Fibroblast of peridontal ligament (primary cell): ENCODE results near the gene CD163L1.
A peak's percentile ranks its signal among the peaks of the same experiment; 100 is the strongest.
"Not testable (repeated sequence)": the region's sequence is repeated elsewhere in the genome, so short reads cannot be mapped to it uniquely, and the experiment has no call there.

Experiments used
- DNase-seq: peaks from one replicate; pipeline ENCODE4 v3.0.0-alpha.2; 2010; ENCODE audit errors: extremely low read depth

The CD163L1 gene

DNA sequence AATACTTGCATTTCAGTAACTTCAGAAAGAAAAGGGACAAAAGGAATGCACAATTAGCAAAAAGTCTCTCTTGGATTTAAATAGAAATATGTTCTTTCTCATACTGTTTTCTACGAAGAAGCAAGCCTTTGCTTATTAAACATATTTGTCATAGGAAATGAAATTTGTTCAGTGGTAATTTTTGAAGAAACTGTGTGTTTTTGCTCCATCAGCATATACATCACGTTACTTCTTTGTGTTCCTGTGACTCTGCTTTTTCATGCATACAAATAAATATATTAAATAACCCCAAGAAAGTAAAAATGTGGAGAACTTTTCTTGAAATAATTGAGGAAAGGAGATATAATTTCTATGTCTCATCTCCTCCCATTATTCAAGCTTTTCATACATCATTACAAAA is 39.7 kb downstream of the CD163L1 start:
- DNase-seq, result no peak

DNA sequence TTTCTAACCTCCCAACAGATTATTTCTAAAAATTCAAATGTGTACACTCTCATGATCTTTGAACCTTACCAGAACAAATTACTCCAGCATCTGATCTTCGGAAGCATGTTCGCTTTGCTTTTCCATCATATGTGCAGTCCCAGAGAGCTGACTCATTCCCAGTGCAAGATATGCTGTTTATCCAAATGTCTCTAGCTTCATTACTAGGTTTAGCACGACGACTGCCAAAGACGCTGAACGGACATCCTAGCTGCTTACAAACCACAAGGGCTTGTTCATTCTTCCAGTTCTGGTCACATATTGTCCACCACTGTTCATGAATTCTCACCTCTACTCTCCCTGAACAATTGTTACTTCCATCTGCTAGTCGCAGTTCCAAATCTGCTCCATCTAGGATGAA is 40.5 kb downstream of the CD163L1 start:
- DNase-seq, result peak; percentile 13

DNA sequence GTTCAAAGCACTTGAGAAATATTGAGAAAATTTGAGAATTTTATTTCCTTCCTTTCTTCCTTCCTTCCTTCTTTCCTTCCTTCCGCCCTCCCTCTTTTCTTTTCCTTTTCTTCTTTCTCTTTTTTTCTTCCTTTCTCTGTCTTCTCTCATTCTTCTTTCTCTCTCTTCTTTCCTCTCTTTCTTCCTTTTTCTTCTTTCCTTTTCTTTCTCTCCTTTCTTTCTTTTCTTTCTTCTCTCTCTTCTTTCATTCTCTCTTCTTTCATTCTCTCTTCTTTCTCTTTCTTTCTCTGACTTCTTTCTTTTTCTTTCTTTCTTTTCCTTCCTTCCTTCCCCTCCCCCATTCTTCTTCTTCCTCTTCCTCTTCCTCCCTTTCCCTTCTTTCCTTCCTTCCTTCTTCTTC is 44.9 kb downstream of the CD163L1 start:
- DNase-seq, result no peak

DNA sequence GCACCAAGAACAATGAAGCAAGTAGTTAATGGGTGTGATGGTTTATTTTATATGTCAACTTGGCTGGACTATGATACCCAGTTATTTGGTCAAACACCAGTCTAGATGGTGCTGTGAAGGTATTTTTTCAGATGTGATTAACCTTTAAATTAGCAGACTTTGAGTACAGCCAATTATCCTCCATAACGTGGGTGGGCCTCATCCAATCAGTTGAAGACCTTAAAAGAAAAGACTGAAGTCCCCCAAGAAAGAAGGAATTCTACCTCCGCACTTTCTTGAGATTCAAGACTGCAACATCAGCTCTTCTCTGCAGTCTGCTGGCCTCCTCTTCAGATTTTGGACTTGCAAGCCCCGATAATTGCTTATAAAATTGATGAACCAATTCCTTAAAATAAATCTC is 47.5 kb downstream of the CD163L1 start:
- DNase-seq, result no peak

DNA sequence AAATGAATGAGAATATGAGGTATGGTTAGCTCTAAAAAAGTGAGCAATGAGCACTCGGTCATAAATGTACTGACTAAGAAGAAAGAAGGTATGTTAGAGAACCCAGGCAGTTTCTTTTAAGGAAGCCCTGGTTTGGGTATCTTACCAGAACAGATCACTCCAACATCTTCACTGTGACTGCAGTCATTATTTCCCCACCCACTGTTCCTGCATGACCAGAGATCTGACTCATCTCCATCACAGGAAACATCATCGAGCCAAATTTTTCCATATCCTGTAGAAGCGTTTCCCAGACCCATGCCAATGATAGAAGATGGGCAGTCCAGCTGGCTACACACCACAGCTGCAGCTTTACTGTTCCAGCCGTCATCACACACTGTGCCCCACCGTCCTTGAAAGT is 48.0 kb downstream of the CD163L1 start:
- no peak for DNase-seq

DNA sequence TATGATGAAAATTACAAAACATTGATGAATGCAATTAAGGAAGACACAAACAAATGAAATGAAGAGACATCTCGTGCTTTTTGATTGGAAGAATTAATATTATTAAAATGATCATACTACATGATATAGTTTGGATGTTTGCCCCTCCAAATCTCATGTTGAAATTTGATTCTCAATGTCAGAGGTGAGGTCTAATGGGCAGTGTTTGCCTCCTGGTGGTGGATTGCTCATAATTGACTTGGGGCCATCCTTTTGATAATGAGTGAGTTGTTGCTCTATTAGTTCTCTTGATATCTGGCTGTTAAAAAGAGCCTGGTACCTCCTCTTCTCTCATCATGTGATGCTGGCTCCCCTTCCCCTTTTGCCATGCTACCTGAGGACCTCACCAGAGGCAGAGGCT is 56.7 kb downstream of the CD163L1 start:
- no peak for DNase-seq

DNA sequence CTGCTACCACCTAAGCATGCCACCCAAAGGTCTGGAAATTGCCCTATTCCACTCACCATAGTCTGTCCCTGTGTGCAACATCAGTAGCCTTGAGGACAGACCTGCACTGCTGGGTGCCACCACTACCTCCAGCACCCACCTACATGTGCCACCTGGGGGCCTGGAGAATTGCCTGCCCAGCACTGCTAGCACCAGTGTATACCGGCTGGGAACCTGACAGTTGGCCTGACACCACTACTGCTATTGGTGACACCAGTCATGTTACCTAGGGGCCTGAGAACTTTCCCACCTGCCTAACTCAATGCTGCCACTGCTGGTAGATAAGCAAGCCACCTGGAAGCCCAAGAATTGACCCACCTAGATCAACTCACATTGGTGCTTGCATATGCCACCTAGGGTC is 60.8 kb downstream of the CD163L1 start:
- DNase-seq, result no peak

DNA sequence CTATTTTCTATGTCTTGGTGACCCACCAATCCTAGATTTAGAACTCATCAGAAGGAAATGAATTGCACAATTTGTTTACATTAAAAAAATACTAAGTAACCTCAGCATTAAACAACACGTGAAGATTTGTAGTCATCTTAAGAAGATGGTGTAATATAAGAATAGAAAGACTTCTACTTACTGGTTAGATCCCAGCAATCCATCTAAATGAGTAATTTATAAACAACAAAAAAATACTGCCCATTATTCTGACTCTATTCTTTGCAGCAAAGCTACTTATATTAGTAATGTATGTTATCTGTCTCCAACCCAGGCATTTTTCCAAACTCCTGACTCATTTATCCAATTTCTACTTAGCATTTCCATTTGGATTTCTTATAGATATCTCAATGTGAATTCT is 67.8 kb downstream of the CD163L1 start:
- DNase-seq, result peak; percentile 72

DNA sequence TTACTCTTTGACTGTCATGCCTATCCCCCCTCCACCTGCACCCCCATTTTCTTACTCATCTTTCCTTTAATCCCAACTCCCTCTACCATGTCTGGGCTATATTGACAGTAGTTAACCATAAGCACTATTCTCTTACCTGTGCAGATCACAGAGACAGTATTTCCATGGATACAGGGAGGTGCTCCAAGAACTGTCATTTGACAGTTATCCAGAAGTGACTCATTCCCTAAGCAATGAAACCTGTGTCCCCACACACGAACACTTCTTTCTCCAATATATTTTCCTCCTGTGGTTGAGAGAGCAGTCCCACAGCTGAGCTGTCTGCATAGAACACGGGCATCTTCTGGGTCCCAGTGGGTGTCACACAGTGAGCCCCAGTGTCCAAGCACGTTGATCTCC is 68.8 kb downstream of the CD163L1 start:
- no peak for DNase-seq

DNA sequence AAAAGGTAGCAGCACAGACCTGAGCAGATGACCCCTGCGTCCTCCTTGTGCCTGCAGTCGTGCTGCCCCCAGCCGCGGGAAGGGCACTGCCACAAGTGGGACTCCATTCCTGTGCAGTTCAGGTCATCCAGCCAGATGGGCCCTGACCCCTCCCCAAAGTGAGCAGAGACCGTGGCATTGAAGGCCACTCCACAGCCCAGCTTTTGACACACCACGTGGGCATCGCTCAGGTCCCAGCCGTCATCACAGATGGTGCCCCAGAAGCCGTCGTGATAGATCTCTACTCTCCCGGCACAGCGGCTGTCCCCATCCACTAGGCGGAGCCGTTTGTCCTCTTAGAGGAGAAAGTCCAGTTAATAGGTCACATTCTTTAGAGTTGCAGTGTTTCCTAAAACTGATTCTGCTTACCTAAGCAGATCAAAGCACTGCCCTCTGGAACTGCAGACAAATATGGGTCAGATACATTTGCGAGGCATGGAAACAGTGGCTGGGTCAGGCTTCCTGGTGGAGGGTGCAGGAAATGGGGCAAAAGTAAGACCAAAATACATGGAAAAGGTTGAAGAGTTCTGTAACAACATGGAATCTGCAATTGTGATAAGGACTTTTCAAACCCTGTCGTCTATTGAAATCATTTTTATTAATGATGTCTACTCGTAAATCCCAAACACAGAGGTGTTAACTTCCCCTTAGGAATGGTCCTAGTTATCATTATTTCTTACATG is 69.4 kb downstream of the CD163L1 start:
- DNase-seq, result peak; percentile 27

DNA sequence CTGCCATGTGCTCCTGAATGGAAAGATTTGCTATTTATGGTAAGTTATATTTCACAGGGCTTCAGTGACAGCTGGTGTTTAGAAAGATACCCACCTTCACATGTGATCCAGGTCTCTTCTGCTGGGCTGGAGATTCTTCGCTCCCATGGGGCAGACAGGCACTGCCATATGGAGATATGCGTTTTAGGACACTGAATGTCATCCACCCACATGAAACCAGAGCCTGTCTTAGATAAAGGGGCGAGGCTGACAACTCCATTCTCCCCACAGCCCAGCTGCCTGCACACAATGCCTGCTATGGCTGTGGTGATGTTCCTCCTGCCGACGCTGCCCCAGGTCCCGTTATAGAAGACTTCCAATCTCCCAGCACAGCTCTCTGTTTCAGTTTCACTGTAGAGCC is 70.7 kb downstream of the CD163L1 start:
- no peak for DNase-seq

DNA sequence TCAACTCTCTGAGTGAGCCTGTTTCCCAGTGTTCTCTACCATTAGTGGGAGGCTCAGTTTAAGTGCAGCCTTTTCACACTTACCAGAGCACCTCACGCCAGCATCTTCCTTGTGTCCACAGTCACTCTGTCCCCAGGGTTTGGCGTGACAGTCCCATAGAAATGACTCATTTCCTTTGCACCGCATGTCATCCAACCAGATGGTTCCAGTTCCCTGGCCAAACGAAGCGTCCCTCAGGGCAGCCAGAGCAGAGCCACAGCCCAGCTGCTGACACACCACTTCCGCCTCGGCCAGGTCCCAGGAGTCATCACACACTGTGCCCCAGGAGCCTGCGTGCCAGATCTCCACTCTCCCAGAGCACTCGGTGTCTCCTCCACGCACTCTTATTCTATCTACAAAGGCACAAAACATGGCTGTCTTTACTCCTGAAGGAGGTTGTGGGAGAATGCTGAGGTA is 74.7 kb downstream of the CD163L1 start:
- peak; percentile 3 for DNase-seq

DNA sequence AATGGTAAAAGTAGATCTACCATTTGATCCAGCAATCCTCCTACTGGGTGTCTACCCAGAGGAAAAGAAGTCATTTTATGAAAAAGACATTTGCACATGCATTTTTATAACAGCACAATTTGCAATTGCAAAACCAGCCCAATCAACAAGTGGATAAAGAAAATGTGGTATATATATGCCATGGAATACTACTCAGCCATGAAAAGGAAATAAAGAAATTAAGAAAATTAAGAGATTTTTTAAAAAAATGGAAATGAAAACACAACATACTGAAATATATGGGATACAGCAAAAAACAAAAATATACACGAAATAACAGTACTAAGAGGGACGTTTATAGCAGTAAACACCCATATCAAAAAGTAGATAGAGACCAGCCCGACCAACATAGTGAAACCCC is 81.2 kb downstream of the CD163L1 start:
- no peak for DNase-seq

DNA sequence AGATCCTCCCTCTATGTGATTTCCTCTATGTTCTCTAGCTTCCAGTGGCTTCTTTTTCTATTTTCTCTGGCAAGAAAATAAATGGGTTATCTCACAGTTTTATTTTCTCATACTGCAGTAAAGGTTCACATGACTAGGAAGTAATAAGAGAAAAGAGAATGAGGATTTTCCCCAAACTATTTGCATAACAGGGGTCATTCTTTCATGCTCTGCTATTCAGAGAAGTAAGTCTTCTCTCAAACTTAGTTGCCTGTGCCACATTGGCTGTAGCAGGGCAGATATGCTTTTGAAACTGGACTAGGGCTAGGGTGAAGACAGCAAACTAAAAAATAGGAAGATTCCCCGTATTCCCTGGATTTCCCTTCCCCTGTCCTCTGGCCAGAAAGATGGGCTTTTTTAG is 82.7 kb downstream of the CD163L1 start:
- no peak for DNase-seq

DNA sequence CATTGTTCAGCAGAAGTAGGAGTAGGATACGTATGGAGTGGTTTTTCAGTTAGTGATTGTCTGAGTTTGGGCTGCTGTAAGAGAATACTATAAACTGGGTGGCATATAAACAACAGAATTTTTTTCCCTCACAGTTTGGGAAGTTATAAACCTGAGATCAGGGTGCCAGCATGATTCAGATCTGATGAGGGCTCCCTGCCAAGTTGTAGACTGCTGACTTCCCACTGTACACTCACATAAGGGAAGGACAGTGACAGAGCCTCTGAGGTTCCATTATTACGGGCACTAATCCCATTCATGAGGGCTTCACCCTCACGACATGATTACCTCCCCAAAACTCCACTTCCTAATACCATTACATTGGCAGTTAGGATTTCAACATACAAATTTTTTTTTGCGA is 89.4 kb downstream of the CD163L1 start:
- DNase-seq, result peak; percentile 18

DNA sequence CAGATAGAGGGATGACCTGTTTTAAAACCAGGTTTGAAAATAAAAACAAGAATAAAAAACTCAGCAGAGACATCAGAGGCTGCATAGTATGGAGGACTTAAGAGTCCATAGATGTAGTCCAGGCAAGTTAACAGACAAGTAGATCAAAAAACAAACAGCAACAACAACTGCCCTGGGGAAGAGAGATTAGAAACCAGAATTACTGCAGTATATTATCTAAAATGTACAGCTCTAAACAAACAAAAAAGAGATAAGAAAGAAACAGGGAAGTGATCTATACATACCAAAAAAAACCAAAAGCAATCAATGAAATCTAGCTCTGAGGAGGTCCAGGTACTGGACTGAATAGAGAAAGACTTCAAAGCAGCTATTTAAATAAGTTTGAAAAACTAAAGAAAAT is 91.3 kb downstream of the CD163L1 start:
- DNase-seq, result no peak

DNA sequence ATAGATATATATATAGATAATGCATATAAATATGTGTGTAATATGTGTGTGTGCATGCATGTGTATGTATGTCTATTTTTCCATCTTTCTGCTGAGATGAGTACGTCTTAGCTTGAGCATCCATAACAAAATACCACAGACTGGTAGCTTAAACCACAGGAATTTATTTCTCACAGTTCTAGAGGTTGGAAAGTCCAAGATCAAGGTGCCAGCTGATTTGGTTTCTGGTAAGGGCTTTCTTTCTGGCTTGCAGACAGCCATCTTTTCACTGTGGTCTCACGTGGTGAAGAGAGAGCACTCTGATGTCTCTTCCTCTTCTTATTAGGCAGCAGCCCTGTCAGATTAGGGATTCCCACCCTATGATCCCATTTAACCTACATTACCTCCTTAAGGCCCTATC is 92.8 kb downstream of the CD163L1 start:
- DNase-seq, result no peak

DNA sequence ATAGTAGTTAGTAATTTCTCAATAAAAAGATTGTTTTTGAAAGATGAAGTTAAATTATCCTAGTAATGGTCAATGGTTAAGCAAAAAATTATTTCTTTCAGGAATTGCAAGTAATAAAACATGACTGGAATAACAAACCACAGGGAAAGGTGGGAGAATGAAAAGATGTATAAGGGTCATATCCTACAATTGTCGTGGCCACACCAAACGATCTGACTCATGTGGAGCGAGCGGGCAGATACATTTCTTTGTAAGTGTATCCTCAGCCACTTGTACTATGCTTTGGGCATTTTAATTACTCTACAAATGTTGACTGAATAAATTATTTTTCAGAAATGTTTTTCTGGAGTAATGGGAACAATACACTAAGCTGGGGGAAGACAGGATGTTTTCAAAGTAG is 94.5 kb downstream of the CD163L1 start:
- DNase-seq, result no peak

DNA sequence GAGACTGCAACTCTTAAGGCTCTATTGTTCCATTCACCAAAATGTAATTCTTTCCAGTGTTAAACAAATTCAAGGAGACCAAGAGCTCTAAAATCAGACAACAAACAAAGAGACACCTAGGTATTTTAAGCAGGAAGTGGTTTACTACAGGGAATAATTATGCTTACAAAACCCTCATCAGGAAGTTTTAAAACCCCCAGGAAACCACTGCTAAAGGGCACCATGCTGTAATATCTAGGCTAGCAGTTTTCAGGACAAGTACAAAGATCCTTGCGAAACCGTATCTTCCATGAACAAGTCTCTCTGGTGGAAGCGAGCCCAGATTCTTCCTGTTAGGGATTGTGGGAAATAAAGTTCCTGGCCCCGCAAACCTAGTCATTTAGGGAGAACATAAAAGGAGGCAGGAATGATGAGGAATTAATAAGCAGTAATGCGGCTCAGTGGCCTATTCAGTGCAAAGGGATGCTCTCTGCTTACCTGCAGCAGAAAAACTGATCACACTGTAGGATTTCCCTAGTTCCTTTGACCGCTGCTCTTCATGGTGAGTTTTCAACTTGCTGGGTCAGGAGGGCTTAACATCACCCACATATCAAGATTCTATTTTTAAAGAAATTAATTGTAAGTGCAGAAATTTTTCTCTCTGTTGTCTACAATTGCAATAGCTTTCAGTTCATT is 97.3 kb downstream of the CD163L1 start:
- DNase-seq, result peak; percentile 4

DNA sequence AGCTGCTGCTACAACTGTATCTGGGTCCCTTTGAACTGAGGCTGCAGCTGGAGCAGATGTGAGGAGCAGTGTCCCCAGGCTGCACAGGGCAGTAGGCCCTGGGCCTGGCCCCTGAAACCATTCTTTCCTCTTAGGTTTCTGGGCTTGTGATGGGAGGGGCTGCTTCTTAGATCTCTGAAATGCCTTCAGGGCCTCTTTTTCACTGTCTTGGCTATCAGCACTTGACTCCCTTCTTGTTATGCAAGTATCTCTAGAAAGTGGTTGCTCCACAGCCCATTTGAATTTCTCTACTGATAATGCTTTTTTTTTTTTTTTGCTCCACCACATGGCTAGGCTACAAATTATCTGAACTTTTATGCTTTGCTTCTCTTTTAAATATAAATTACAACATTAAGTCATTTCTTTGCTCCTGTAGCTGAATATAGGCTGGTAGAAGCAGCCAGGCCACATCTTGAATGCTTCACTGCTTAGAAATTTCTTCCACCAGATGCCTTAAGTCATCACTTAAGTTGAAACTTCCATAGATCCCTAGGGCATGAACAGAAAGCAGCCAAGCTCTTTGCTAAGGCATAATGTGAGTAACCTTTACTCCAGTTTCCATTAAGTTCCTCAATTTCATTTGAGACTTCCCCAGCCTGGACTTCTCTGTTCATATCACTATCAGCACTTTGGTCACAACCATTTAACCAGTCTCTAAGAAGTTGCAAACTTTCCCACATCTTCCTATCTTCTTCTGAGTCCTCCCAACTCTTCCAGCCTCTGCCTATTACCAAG is 98.9 kb downstream of the CD163L1 start:
- peak; percentile 21 for DNase-seq

DNA sequence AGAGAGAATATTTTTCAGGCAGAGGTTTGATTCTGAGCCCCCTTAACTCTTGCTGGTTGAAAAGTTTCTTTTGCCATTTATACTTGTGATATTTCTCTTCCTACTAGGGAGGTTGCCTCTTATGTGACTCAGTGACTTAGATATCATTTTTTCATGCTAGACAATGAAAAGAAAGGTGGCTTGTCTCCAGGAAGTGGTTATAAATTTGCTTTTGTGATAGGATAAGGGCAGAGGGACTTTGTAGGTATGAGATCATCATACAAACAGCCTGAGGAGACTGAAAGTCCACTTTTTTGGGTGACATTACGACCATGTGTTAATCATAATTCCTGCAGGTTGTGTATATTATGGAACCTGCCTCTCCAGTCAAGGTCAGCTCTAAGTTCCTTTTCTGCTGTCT is 104.3 kb downstream of the CD163L1 start:
- no peak for DNase-seq

DNA sequence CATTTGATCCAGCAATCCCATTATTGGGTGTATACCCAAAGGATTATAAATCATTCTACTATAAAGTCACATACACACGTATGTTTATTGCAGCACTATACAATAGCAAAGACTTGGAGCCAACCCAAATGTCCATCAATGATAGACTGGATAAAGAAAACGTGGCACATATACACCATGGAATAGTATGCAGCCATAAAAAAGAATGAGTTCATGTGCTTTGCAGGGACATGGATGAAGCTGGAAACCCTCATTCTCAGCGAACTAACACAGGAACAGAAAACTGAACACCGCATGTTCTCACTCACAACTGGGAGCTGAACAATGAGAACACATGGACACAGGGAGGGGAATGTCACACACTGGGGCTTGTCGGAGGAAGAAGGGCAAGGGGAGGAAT is 106.2 kb downstream of the CD163L1 start:
- DNase-seq, result not testable (repeated sequence)

DNA sequence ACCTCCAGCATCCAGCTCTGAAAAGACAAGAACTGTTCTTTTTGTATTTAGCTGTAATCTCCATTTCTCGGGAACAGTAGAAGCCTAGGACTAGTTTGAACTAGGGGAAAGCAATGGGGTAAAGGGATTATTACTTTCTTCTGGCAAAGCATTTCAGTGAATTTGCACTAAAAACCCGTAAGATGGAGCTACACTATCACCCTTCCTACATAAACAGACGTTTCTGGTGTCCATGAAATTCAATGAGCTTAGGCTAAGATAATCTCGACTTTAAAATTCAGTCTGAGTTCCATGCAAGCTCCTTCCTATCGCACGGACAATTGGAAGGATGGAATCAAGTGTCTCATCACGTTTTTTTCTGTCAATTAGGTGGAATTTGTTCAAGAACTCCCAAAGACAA is 116.0 kb downstream of the CD163L1 start:
- peak; percentile 42 for DNase-seq
